K562 (cell line): ENCODE measurements around the gene RBMS3. TPM values are rescaled to one million over a fixed set of nuclear protein-coding genes. Genes with fewer than 3 reads are reported as not detected.

Source experiments
- ATAC-seq: fragments of 200-7000 bp; cut with Tn5 transposase; 3 replicates; pipeline ENCODE4 v1.9.1; 2020; ENCODE audit warnings: moderate library complexity
- BruUV-seq: library from RNA; stranded (reverse); fragments of 400-500 nt; replicated peaks from 2 replicates; lab custom pipeline; 2021; lab: Mats Ljungman, UMichigan
- CTCF ChIA-PET: fragments of 300-600 bp; formaldehyde crosslinking; extraction: SDS; loops from one replicate; lab custom pipeline; 2021; ENCODE audit warnings: low intra/inter-chr PET ratio; lab: Yijun Ruan, JAX
- POLR2A ChIA-PET: fragments of 300-600, 350-650 bp; sonication (Branson Sonifier 250); formaldehyde crosslinking; extraction: SDS; loops from one replicate; lab custom pipeline; 2021; ENCODE audit warnings: antibody characterized with exemption, inconsistent platforms; lab: Yijun Ruan, JAX
- DNase-seq, 4 experiments: peaks; one replicate each; pipeline versions ENCODE4 v3.0.0 to v3.0.0-alpha.2; 2011 to 2018; ENCODE audit warnings: low spot score in 3 of 4, mixed read lengths in 3 of 4; ENCODE audit errors: extremely low read depth in 1 of 4
- FAIRE-seq: peaks from 2 replicates; lab custom pipeline; 2011; peaks lifted over from hg19 to GRCh38; lab: Jason Lieb, UNC
- H2AFZ ChIP-seq: 2 replicates; pipeline ENCODE4 v1.6.0; 2011; ENCODE audit warnings: low read depth, low read length, control low read depth, inconsistent platforms
- H3K27ac ChIP-seq: fragments of 200-600 bp; 3 replicates; pipeline ENCODE4 v1.8.0; 2011; ENCODE audit warnings: low read depth, mild to moderate bottlenecking, control low read depth, inconsistent platforms, low read length, moderate library complexity, mixed read lengths; ENCODE audit errors: extremely low read depth
- H3K27me3 ChIP-seq, 2 experiments: fragments of 300-600 bp in 1 of 2; 2 replicates in 1 of 2; 3 replicates in 1 of 2; pipeline versions ENCODE4 v1.6.0 to v1.8.0; 2011; ENCODE audit warnings: inconsistent platforms in 2 of 2, low read length in 2 of 2, mild to moderate bottlenecking in 1 of 2, mixed read lengths in 1 of 2, moderate library complexity in 1 of 2; ENCODE audit not compliant: control insufficient read depth in 2 of 2, insufficient read depth in 2 of 2
- H3K36me3 ChIP-seq: fragments of 300-600 bp; 3 replicates; pipeline ENCODE4 v1.8.0; 2011; ENCODE audit warnings: mild to moderate bottlenecking, low read length, inconsistent platforms; ENCODE audit not compliant: control insufficient read depth, insufficient read depth
- H3K4me1 ChIP-seq, 2 experiments: fragments of 200-600 bp in 1 of 2; replicated peaks in 1 of 2; 2 replicates in 1 of 2; 3 replicates in 1 of 2; pipeline versions ENCODE4 v1.5.1 to v1.8.0; 2011; ENCODE audit warnings: inconsistent platforms in 2 of 2, low read length in 2 of 2, mild to moderate bottlenecking in 1 of 2, mixed read lengths in 1 of 2, moderate library complexity in 1 of 2; ENCODE audit not compliant: control insufficient read depth in 2 of 2, insufficient read depth in 2 of 2
- H3K4me2 ChIP-seq: 2 replicates; pipeline ENCODE4 v1.6.1; 2011; ENCODE audit warnings: low read length, control low read depth, inconsistent platforms, mixed read lengths; ENCODE audit not compliant: insufficient read depth
- H3K4me3 ChIP-seq: fragments of 200-600 bp; sonication (generic), shearing (Covaris generic); 2 replicates; pipeline ENCODE4 v1.5.1; 2016; ENCODE audit warnings: control low read depth, inconsistent platforms
- H3K79me2 ChIP-seq: fragments of 200-600 bp; 3 replicates; pipeline ENCODE4 v1.8.0; 2011; ENCODE audit warnings: low read length, inconsistent platforms; ENCODE audit not compliant: control insufficient read depth, insufficient read depth
- H3K9ac ChIP-seq, 2 experiments: 2 replicates each; pipeline versions ENCODE4 v1.6.0 to v1.6.1; 2011; ENCODE audit warnings: low read depth in 2 of 2, low read length in 2 of 2, control low read depth in 1 of 2, inconsistent platforms in 1 of 2, mild to moderate bottlenecking in 1 of 2, mixed read lengths in 1 of 2; ENCODE audit not compliant: insufficient read depth in 1 of 2
- H3K9me1 ChIP-seq: one replicate; pipeline ENCODE4 v1.6.0; 2011; ENCODE audit warnings: inconsistent platforms, mild to moderate bottlenecking, low read length, moderate library complexity; ENCODE audit not compliant: control insufficient read depth, insufficient read depth
- H3K9me3 ChIP-seq: replicated peaks from 2 replicates; pipeline ENCODE4 v1.5.1; 2011; ENCODE audit warnings: low read depth, low read length, inconsistent platforms; ENCODE audit not compliant: control insufficient read depth, insufficient read depth
- H4K20me1 ChIP-seq: replicated peaks from 2 replicates; pipeline ENCODE4 v1.6.1; 2011; ENCODE audit warnings: low read length, inconsistent platforms, mixed read lengths; ENCODE audit not compliant: control insufficient read depth, insufficient read depth
- CAMTA2 ChIP-seq: fragments of 250-450 bp; sonication (Bioruptor Pico); conservative IDR thresholded peaks from 2 replicates; pipeline ENCODE4 v1.5.1; 2022
- CBX8 ChIP-seq: fragments of 200-600 bp; sonication (generic); IDR thresholded peaks from 2 replicates; pipeline ENCODE4 v1.6.1; 2012; ENCODE audit warnings: borderline replicate concordance, mixed run types, low read depth, mild to moderate bottlenecking, moderate library complexity, mixed read lengths, low read length, control low read depth, inconsistent platforms; ENCODE audit not compliant: poor library complexity, severe bottlenecking; ENCODE audit errors: extremely low read depth
- CHD2 ChIP-seq: IDR thresholded peaks from 2 replicates; pipeline ENCODE4 v1.6.1; 2011; ENCODE audit warnings: low read depth, low read length
- DDX20 ChIP-seq: fragments of 450-650 bp; IDR thresholded peaks from 2 replicates; pipeline ENCODE4 v1.6.1; 2016; ENCODE audit warnings: missing genetic modification characterization, low read depth, mild to moderate bottlenecking, missing compliant biosample characterization, moderate library complexity
- HBP1 ChIP-seq: fragments of 450-650 bp; formaldehyde crosslinking; IDR thresholded peaks from 2 replicates; pipeline ENCODE4 v1.4.0; 2022; ENCODE audit warnings: missing genetic modification characterization
- NR2C2 ChIP-seq, 2 experiments: fragments of 200-800 bp in 1 of 2; sonication (Bioruptor generic) in 1 of 2; sonication (generic) in 1 of 2; formaldehyde crosslinking in 1 of 2; IDR thresholded peaks; 2 replicates each; pipeline versions ENCODE4 v1.6.1 to v1.8.0; 2016 to 2022; ENCODE audit warnings: mild to moderate bottlenecking in 1 of 2, missing compliant biosample characterization in 1 of 2, missing genetic modification characterization in 1 of 2, missing genetic modification reagents in 1 of 2
- NR4A1 ChIP-seq, 2 experiments: fragments of 250-450 bp in 1 of 2; fragments of 450-650 bp in 1 of 2; sonication (Bioruptor Pico) in 1 of 2; IDR thresholded peaks; 2 replicates each; pipeline versions ENCODE4 v1.4.0 to v1.6.1; 2016 to 2020; ENCODE audit warnings: mild to moderate bottlenecking in 2 of 2, missing compliant biosample characterization in 1 of 2, missing genetic modification characterization in 1 of 2, moderate library complexity in 1 of 2
- POLR2AphosphoS5 ChIP-seq: IDR thresholded peaks from 2 replicates; pipeline ENCODE4 v1.6.1; 2011; ENCODE audit warnings: mild to moderate bottlenecking, low read depth, low read length, moderate library complexity; ENCODE audit not compliant: control insufficient read depth, insufficient read depth
- RBM15 ChIP-seq: fragments of 200-400 bp; formaldehyde crosslinking; IDR thresholded peaks from 2 replicates; pipeline ENCODE4 v1.6.1; 2018; ENCODE audit warnings: mild to moderate bottlenecking, low read length, moderate library complexity; ENCODE audit not compliant: insufficient read depth
- ZBTB33 ChIP-seq: sonication (generic); formaldehyde crosslinking; IDR thresholded peaks from 2 replicates; pipeline ENCODE4 v1.8.1; 2023; ENCODE audit warnings: mild to moderate bottlenecking, missing genetic modification reagents
- ZC3H11A ChIP-seq: IDR thresholded peaks from 2 replicates; pipeline ENCODE4 v1.6.1; 2012; ENCODE audit warnings: low read depth, low read length, improper control_type of control experiment
- ZNF12 ChIP-seq: sonication (generic); formaldehyde crosslinking; IDR thresholded peaks from 2 replicates; pipeline ENCODE4 v1.4.0; 2020; ENCODE audit warnings: mild to moderate bottlenecking, missing genetic modification reagents
- ZNF175 ChIP-seq: fragments of 200-800 bp; sonication (Bioruptor generic); IDR thresholded peaks from 2 replicates; pipeline ENCODE4 v1.6.1; 2016; ENCODE audit warnings: low read depth, mild to moderate bottlenecking, missing genetic modification characterization, missing compliant biosample characterization
- ZNF75A ChIP-seq: fragments of 450-650 bp; formaldehyde crosslinking; IDR thresholded peaks from 2 replicates; pipeline ENCODE4 v1.4.0; 2020; ENCODE audit warnings: mild to moderate bottlenecking
- WGBS: fragments of 100-300 bp; shearing (Covaris generic); methylation state at CpG from one replicate; pipeline ENCODE4 v1.1.6; 2016; ENCODE audit warnings: low coverage, mixed read lengths; ENCODE audit not compliant: insufficient coverage; ENCODE audit errors: missing lambda C conversion rate; 5-methylcytosine and 5-hydroxymethylcytosine counted together
- in situ Hi-C: fragments of 300-500 bp; cut with MboI; formaldehyde crosslinking; loops from 4 replicates; pipeline ENCODE4 v1.15.0; 2018; ENCODE audit warnings: inconsistent platforms, mixed read lengths
- intact Hi-C: fragments of 100-400 bp; cut with micrococcal nuclease; formaldehyde crosslinking; loops from 2 replicates; pipeline ENCODE4 v1.14.2; 2022
- polyA plus RNA-seq, 8 experiments: library from polyadenylated mRNA; depleted of rRNA in 4 of 8; stranded (reverse) in 5 of 8; unstranded in 3 of 8; fragments of >200 nt; fragmentation: Nextera tagmentation in 2 of 8; fragmentation: Illumina TruSeq in 1 of 8; extraction: Ambion mirVana in 2 of 8; extraction: Trizol in 1 of 8; gene quantifications; 2 replicates each; pipeline versions ENCODE4 v1.2.1 to v1.2.3, GENCODE V29; 2011 to 2014; ENCODE audit warnings: inconsistent platforms in 1 of 8, missing spikeins in 1 of 8
- total RNA-seq, 7 experiments: library from RNA; depleted of rRNA in 6 of 7; stranded (reverse); fragments of >200 nt in 6 of 7; fragmentation: Illumina TruSeq in 2 of 7; extraction: Trizol in 2 of 7; gene quantifications; 2 replicates each; pipeline versions ENCODE4 v1.2.1 to v1.2.3, GENCODE V29; 2011 to 2021; ENCODE audit warnings: low replicate concordance in 1 of 7
- TF ChIP-seq, protein P1 (sequence below): fragments of 450-650 bp; conservative IDR thresholded peaks from 2 replicates; pipeline ENCODE4 v1.6.1; 2016; ENCODE audit warnings: missing genetic modification characterization, low read depth, mild to moderate bottlenecking, control low read depth, missing compliant biosample characterization

The RBMS3 gene
- total and polyA plus RNA-seq, 9 of the 15 experiments (the other 6 are each of a cell fraction or from before 2014, with no cell fraction given) = 0.20 TPM; not detected in 8

GRCh38 chr3:29334706-29335105, 53.8 kb downstream of the RBMS3 start (continued):
- TF ChIP-seq ZBTB33 (CRISPR knock-in tag) (no peak), ZNF175 (CRISPR knock-in tag) (no peak), HBP1 (CRISPR knock-in tag) (no peak), CBX8 (no peak), CHD2 (no peak), ZNF75A (CRISPR knock-in tag) (no peak)

- no peaks in the 10 kb centered on the region for H3K4me1 ChIP-seq
- no peaks in the 10 kb centered on the region; the same call in 1 of the 2 replicates for H3K9me3 ChIP-seq
- FAIRE-seq (no peak), ATAC-seq (no peak), DNase-seq (no peak)
- intact Hi-C loops = no loop called here
- no peak overlapping the region for H2AFZ ChIP-seq
- H3K4me3 ChIP-seq = no peak overlapping the region
- H3K27ac ChIP-seq = no peak overlapping the region
- WGBS = 0% methylated on average over 6 of the region's 6 CpGs
- POLR2A ChIA-PET = no interaction called here
- CTCF ChIA-PET = no interaction called here
- H3K9ac ChIP-seq = no peak overlapping the region
- no peak overlapping the region for H3K4me2 ChIP-seq
- BruUV-seq = no TSS peak
- H3K9me1 ChIP-seq = no peaks in the 10 kb centered on the region
- H3K36me3 ChIP-seq = no peaks in the 10 kb centered on the region
- no peaks in the 10 kb centered on the region for H3K79me2 ChIP-seq
- no peaks in the 10 kb centered on the region for H4K20me1 ChIP-seq
- H3K27me3 ChIP-seq = no peaks in the 10 kb centered on the region
- in situ Hi-C loops = no loop called here
- TF ChIP-seq, protein P1, sequence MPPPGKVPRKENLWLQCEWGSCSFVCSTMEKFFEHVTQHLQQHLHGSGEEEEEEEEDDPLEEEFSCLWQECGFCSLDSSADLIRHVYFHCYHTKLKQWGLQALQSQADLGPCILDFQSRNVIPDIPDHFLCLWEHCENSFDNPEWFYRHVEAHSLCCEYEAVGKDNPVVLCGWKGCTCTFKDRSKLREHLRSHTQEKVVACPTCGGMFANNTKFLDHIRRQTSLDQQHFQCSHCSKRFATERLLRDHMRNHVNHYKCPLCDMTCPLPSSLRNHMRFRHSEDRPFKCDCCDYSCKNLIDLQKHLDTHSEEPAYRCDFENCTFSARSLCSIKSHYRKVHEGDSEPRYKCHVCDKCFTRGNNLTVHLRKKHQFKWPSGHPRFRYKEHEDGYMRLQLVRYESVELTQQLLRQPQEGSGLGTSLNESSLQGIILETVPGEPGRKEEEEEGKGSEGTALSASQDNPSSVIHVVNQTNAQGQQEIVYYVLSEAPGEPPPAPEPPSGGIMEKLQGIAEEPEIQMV = no peak
- TF ChIP-seq DDX20 (no peak), RBM15 (no peak), ZC3H11A (no peak), NR2C2 (CRISPR knock-in tag; IDR thresholded peaks at IDR 0.05) (no peak), NR2C2 (tag; IDR thresholded peaks at IDR 0.05) (no peak), CHD2 (no peak), ZNF12 (CRISPR knock-in tag) (no peak), CAMTA2 (CRISPR knock-in tag) (no peak), NR4A1 (CRISPR knock-in tag; IDR thresholded peaks at IDR 0.05) (no peak), NR4A1 (tag; IDR thresholded peaks at IDR 0.05) (no peak), POLR2AphosphoS5 (no peak)
These were observed 54.6 kb downstream of the RBMS3 start for GRCh38 chr3:29335438-29335837.
